Dedifferentiated amniotic fluid mesenchymal stem cell (primary cell): Measurements from ENCODE around the gene RASGRP1.
A peak's percentile ranks its signal among the peaks of the same experiment; 100 is the strongest.

ENCODE experiments used
- DNase-seq: peaks from one replicate; pipeline ENCODE4 v3.0.0-alpha.2; 2016; ENCODE audit errors: extremely low spot score

The RASGRP1 gene

DNA sequence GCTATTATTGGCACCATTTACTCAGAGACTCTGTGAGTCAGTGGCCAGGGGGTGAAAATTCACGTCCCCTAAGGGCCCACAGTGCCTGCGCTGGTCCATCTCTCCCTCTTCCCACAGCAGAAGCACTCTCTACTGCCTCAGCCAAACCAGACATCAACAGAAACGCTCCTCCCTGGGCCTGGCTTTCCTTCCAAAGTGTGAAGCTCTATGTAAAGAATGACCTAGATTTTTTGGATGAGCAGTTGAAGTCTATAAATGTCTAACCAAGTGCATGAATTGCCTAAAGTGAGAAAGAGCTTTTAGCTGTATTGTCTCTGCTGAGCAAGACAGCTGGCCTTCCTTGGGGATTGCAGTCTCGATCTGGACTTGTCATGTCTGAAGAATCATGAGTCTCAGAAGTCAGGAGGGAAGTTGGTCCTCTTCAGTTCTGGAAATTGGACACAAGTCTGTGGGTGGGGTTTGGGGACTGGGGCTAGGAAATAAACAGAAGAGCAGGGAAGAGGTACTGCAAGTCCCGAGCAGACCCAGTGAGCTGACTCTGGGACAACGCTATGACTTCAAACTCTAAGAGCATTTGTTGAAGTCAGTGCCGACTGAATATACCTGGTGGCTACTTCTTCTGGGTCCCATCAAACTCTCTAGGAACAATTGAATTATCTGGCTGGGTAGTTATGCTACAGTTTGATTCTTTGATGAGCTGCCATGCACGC lies 29.0 kb downstream of the RASGRP1 start:
- no peak for DNase-seq

DNA sequence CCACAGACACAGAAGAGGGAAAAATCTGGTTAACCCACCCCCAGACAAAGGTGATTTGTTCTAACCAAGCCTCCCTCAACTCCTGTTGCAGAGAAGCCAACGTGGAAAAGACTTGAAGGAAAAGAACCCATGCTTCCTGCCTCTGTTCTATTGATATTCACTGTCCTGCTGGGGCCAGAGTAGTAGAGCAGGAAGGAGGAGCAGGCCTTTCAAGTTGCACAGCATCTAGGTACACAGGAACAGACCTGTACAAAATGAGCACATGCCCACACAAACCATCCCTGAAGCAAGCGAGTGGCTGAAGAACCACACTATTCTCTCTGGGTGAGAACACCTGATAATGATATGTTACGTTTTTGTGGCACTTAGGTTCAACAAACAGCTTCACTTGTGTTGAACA lies 29.9 kb downstream of the RASGRP1 start:
- no peak for DNase-seq

DNA sequence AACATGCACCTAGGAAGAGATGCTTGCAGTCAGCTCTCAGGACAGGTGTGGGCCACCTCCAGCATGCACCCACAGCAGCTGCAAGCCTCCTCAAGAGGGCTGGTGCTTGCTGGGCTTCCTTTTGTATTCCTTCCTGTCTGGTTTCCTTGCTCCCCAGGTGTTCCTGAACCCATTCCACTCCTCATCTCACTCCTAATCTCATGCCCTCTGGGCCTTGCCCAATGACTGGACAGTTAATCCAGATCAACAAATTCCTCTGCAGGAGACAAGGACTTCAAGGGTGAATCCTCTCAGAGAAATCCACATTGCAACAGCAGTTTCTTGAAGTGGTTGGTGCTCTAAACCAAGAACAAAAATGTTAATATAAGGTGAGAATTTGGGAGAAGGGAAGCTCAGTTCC lies 30.7 kb downstream of the RASGRP1 start:
- DNase-seq, result no peak

DNA sequence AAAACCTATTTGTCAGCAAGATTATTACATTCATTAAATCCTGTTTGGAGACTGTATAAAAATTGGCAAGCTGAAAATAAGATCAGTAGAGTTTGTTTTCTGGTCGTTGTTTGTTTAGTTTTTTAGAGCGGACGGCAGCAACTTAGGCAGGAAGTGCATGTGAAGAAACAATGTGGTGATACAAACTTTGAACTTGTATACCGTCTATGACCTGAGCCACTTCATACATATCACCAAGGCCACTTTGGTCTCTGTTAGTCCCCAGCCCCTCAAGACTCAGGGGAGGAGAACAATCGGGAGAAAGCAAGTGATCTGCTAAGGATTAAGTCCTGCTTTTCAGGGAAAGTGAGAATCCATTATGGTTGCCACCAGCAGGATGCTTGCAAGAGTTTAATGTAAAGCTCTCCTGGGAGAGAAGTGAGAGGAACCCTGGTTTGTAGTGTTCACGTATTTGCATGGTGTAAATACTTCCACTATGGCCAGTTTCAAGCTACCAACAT lies 31.1 kb downstream of the RASGRP1 start:
- no peak for DNase-seq

DNA sequence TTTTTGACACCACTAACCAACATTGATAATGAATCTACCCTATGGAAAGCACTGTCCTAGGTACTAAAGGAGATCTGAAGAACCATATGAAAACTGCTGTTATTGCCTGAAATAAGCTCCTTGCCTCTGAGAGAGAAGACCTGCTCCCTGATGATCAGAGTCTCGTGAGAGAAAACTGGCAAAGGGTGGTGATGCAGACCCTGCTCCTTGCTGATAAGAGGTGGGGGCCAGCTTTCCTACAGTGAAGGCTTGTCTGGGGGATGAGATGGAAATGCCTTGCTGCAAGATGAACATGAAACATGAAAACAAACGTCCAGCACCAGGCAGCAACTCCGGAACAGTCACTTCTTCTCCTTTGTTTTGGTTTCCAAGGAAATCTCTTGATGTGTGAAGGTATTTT lies 31.9 kb downstream of the RASGRP1 start:
- no peak for DNase-seq

DNA sequence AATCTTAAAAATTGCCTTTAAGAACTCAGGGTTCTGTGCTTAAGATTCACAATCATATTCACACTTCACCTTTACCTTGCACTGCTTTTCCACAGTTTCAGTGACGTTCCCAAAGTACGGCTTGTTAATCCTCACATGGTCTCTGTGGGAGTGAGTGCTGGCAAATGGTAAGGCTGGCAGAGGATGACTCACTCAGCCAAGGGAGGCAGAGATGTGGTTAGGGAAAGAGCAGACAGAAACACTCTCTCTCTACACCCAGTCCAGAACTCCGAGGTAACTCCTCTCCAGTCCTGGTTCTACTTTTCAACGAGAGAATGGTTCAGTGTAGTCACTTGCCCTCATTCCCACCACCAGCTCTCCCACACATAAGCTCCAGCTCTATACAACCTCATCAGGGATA lies 33.1 kb downstream of the RASGRP1 start:
- DNase-seq, result peak; percentile 28

DNA sequence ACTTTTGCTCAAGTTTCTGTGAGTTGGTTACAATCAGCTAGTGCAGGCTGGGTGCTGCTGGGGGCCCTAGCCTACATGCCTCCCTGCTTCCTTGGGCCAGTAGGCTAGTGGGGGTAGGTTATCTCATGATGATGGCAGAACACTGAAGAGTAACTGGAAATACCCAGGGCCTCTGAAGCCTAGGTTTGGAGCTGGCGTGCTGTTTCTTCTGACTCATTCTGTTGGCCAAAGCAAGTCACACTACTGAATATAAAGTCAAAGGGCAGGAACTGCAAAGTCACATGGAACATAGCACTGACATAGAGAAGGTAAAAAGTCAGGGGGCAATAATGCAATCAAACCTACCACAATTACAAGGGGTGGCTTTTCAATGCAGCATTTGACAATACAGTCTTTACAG lies 34.5 kb downstream of the RASGRP1 start:
- DNase-seq, result no peak

DNA sequence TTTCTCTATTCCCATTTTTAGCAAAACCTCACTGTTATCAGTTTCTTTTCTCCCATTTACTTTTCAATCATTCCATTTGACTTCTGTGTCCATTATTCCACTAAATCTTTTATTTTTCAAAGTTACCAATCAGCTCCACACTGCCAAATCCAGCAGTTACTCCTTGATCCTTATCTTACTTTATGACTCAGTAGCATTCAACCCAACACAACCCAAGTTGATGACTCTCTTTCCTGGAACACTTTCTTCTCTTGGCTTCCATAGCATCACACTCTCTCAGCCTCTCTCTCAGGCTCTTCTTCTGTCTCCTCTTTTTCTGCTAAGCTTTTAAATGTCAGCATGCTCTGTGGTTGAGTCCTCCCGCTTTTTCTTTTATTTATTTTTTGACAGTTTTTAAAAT lies 36.3 kb downstream of the RASGRP1 start:
- DNase-seq, result peak; percentile 39

DNA sequence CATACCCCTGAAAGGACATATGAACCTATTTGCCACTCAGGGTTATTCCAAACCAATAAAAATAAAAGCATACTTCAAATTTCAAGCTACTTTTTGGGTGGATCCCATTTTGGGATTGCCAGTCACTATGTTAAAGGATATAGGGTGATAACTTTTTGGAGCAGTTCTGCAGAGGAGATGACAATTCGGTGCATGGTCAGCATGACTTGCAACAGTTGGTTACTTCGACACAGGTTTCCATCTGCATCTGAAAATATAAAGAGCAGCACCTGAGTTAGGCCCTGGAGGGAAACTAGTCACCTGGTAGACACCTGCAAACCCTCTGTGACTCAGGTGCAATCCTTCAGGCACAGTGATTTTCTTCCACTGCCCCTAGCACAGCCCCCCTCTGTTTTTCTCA lies 38.5 kb downstream of the RASGRP1 start:
- DNase-seq, result no peak

DNA sequence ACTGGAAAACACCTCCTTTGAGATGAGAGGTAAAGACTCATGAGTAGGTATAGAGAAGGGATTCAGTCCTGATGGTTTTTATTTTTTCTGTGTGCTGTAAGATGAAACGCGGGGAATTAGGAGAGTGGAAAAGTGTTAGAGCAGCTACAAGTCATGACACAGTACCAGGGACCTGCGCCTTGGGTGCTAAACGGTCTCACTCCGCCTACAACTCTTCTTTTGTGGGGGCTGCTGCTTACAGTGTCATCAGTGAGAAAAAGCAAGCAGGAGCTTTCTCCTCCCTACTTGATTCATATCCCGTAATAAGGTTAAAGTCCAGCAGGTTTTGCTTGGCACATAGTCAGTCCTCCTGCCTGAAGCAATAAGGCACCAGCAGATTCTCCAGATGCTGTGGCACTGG lies 39.1 kb downstream of the RASGRP1 start:
- DNase-seq, result no peak

DNA sequence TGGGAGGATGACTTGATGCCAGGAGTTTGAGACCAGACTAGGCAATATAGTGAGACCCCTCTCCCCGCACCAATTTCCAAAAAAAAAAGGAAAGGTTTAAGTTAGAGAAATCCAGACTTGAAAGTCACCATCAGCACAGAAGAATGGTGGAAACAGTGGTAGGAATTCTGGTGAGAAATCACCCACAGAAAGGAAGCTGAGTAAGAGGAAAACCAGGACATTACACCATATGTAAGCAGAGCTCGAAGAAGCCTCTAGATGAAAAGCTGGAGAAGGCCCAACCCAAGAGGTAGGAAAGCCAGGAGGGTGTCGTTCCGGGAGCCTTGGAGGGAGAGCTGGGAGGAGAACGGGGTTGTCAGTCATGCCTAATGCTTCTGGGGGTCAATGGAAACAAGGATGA lies 40.5 kb downstream of the RASGRP1 start:
- no peak for DNase-seq

DNA sequence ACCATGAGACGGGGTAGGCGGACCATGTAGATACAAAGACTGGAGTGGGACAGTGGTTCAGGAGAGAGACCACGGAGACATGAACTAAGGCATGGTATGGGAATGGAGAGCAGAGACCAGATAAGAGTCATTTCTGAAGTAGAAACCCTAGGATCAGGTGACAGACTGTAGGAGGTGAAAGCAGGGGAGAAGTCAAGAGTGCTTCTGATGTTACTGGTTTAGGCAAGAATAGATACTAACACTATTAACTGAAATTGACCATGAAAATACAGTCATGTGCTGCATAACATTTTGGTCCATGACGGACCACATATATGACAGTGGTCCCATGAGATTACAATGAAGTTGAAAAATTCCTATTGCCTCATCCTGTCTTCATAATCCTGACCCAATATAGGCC lies 41.7 kb downstream of the RASGRP1 start:
- no peak for DNase-seq

DNA sequence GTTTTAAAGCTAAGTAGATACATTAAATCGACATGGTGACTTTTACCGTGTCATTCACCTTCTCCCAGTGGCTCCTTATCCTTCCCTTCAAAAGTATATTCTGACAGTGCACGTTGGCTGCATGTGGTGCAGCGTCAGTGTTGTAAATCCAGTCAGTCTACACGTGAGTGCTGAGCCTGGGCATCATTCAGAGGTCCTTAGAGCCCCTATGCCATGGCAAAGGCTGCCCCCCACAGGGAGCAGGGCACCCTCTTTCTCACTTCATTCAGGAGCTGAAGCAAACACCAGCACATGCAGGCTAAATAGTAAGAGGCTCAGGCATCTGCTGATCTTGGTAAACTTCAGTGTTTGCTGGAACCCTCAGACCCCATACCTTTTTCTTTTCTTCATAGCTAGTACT lies 43.3 kb downstream of the RASGRP1 start:
- no peak for DNase-seq

DNA sequence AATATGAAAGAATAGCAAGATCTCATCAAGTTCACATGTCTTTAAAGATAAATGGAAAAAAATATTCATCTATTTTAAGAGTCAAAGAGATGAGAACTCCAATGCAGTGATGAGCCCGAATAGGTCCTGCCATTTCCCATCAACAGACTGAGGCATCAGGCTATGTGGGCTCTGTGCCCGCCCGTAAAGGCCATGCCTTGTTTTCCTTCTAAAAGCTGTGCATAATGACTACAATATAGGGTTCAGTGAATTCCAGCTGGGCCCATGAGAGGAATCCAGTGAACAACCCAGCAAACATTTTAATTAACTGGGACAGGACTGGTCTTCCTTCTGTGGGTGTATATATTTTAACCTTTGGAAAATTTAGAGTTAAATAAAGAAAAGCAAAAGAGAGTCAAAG lies 44.6 kb downstream of the RASGRP1 start:
- DNase-seq, result no peak

DNA sequence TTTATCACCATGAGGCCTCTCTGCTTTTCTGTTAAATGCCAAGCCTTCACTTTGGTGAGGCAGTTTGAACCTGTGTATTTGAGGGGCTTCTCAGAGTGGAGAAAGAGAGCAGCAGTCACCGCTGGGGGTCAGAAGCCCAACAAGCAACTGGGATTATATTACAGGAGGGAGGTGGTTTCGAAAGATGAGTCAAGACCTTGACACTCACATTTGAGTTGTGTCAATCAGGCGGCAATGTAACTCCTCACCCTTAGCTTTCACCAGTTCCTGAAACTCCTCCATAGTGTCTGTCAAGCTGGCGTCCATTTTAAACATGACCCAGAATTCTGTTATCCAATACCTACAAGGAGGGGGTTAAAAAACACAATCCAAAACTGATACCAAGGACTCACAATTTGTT lies 46.5 kb downstream of the RASGRP1 start:
- DNase-seq, result no peak

DNA sequence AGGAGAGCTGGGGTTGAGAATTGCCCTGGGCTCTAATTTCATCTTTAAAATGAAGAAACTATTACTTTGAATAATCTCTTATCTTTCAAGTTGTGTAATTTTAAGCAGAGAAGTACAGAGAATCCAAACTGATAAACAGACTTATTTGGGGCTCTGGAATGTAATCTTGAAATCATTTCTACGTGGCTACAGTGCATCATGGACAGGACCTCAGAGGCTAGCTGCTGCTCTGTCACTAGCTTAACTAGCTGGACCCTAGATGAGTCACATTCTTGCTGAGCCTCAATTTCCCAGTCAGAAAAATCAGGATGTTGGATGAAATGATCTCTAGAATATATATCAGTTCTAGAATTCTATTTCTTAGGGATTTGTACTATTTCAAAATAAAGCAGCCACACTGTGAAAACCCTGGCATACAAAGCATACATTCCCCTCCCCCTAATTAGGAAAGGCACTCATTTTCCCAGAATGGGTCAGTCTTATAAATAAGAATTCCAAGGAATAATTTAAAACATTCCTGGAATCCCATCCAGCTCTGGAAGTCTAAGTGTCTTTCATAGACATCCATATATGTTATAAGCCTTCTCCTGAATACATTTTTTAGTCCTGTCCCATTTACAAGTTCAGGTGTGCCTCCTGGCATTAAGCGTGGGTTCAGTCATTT lies 47.2 kb downstream of the RASGRP1 start:
- DNase-seq, result no peak

DNA sequence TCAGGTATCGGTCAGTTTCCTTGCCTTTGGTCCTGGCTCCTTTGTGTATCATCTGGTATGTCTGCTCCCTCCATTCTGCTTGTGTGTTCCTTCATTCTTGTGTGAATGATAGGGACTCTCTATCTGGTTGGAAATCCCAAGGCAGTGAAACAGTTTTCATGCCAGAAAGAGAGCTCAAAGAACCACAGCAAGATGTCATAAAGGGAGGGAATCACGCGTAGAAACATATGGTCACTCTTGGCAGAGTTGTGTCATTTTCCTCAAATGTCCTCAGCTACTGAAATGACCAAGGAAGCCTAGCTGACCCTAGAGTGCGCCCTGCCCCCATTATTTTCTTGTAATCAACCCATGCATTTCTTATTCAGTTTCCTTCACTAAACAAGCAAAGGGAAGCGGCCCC lies 48.0 kb downstream of the RASGRP1 start:
- DNase-seq, result no peak

DNA sequence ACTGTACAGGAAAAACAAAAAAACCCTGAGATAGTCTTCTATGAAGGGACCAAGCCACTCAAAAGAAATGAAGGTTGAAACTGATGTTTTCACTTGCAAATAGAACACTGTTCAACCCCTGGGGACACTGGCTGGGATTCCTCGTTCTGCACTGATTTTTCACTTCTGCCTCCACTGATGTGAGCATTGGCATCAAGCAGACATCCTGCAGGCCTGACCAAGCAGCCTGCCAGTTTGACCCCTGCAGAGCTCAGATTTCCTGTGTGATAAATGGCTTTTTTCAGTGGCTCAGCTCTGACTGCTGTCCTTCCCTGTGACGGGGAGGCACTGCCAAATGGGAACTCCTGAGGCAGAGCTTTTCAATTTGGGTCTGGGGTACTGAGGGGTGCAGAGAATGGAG lies 50.0 kb downstream of the RASGRP1 start:
- DNase-seq, result no peak

DNA sequence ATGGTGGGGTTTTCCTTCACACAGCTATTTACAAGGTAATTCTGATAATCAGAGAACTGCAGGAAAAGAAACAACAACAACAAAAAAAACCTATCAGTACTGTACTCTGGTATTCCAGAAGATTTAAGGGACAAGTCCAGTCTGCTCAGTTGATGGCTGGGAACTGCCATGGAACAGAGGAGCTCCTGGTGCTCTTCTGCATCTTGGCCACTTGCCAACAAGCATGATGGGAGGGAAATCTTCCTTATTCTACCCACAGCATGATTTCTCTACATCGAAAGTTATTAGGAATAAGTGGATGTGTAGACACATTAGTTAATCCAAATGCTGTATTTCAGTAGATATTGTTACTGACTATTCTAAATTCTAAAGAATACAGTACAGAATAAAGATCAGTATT lies 51.7 kb downstream of the RASGRP1 start:
- DNase-seq, result no peak

DNA sequence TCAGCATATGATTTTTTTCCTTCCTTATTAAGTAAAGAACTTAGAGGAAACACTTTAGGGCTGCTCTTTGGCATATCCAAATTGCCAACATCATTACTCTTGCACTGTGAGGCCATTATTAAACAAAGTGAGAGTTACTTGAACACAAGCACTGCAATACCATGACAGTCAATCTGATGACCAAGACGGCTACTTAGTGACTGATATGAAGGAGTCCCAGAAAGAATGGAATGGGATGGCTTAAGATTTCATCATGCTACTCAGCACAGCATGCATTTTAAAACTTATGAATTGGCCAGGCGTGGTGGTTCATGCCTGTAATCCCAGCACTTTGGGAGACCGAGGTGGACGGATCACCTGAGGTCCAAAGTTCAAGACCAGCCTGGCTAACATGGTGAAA lies 55.5 kb downstream of the RASGRP1 start:
- peak; percentile 20 for DNase-seq

DNA sequence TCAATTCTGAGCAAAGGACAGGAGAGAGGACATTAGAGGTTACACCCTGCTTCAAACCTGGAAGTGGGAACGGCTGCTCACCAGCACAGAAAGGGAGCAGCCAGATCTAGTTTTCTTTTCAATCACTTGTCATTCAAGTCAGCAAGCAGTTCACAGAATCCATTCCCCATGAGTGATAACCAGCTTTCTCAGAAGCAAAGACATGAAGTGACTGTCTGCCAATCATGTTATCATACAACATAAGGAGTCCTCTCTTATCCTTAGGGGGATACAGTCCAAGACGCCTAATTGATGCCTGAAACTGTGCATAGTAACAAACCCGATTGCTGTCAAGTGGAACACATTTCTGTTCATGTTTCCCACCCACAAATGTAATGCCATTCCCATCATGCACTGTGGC lies 56.0 kb downstream of the RASGRP1 start:
- no peak for DNase-seq

DNA sequence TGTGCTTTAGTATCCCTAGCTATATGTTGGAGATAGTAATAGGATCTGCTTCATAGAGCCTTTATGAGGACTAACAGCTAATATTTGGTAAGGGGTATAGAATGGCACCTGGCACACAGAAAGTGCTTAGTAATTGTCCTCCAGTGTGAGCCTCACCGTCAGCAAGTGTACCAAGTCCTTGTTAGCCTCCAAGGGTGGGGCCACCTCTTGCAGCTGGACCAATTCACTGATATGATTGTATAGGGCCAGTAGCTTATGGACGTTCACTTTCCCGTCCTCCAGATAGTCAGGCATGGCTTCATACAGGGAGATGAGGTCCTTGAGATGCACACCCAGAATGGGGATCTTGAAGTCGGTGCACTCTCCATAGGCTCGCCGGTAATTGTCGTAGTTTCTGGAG lies 57.0 kb downstream of the RASGRP1 start:
- no peak for DNase-seq

DNA sequence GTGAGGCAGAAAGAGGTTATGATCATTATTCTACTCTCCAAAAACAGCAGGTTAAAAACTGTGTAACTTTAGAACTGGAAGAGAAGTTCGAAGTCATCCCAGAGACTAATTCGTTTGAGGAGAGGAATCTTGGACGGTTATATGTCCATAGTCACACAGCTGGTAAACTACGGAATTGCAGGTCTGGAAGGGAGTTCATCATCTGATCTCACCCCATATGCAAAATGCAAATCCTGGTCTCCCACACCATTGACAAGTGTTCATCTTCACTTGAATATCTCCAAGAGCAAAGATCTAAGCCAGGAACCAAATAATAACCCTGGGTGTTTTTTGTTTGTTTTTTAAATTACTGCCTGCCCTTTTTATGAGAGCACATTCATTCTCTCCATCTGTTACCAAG lies 57.6 kb downstream of the RASGRP1 start:
- DNase-seq, result no peak
